ENCODE results near the gene PPARD.

PPARD gene

GRCh38 chr6:35356391-35356790 is 14.0 kb downstream of the PPARD start:
- DNase-seq, result no peak

- DNase-seq, result no peak
These were observed 15.3 kb downstream of the PPARD start for GRCh38 chr6:35357677-35358076.

- no peak for DNase-seq
These were observed 15.7 kb downstream of the PPARD start for GRCh38 chr6:35358086-35358485.

DNA sequence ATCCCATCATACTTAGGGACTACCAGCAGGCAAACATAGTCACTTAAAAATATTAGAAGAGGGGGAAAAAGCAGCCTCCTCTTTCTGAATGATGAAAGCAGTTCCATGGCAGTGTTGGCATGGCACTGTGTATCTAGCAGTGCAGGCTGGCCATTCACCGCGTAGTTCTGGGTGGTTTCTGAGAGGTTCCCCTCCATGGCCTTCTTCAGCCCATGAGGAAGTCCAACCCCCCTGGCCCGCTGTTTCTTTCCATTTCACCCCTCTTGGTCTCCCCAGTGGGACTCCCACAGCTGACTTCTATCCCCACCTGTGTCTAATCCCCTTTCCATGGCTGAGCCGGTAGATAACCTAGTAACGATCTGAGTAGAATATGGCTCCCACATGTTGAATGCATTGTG is 17.0 kb downstream of the PPARD start:
- DNase-seq, result no peak

DNA sequence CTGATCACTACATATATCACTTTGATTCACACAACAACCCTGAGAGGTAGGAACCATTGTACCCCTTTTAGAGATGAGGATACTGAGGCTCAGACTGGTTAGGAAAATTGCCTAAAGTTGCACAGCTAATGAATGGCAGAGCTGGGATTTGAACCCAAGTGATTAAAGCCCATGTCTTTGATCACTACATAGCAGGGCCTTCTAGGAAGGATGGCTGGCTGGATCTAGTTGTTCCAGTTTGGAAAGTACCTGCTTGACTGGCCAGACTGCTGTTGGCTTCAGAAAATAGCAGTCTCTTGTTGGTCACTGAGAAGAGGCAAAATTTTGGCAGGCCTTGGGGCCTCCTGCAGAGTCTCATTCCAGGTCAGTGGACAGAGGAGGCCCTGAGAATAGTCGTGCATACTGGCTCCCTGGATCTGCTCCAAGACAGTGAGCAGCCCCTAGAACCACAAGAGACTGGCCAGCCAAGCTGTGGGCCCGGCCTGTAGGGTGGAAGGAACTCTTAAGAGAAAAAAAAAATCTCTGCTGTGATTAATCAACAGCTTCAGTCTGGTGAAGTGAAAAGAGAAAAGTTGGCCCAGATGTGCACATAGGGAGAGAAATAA is 17.5 kb downstream of the PPARD start:
- peak in 10 of 14 donors; percentile 31 to 85 (median 58) for DNase-seq

DNA sequence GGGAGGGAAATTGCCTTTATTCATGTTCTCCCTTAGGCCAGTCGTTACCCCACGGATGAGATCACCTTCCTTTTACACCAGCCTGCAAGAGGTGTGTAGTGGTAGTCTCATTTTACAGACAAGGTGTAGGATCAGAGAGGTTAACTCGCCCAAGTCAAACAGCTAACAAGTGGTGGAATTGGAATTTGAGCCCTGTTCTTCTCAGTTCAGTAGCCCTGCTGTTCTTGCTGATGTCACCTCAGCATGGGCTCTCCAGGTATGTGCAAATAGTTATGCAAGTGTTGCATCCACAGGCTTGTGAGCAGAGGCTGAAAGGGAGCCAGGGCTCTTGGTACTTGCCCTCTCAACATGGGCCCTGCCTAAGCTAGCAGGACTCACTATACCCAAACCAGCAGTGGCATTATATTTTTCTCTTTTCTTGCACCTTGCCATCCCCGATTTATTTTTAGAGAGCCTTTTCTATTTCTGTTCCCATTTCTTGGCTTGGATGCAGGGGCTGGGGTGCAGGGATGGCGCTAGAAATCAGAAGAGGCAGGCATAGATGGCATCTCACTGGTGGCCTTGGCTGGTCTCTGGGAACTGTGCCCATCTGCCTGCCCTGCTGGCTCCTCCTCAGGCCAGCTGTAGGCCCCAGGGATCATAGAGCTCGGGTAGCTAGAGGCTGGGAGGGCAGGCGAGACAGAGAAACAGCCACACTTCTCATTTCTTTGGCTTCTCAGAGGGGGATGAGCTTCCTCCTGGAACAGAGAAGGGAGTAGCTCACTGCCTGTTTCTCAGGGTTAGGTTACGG is 18.2 kb downstream of the PPARD start:
- DNase-seq, result peak in 11 of 14 donors; percentile 32 to 67 (median 44)

- no peak for DNase-seq
These were observed 19.8 kb downstream of the PPARD start for GRCh38 chr6:35362200-35362599.

DNA sequence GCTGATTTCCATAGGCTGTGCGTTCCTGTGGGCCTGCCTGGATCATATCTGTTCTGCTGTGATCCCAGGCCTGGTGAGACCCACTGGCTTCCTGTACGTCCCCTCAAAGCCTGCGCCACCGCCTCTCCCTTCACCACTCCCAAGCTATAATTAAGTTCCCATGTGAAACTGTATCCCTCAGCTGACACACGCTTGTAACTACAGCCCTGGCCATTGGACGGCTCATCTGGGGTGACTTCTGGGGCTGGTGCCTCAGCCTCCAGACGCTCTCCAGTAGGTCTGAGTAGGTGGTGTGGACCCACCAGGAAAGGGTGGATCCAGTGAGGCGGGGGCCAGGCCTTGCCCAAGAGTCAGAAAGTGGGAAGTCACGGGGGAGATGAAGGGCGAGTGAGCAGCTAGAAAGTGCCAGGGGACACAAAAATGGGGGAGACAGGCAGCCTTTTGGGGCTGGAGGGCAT is 21.0 kb downstream of the PPARD start:
- peak in 2 of 14 donors; percentile 6 to 47 for DNase-seq

DNA sequence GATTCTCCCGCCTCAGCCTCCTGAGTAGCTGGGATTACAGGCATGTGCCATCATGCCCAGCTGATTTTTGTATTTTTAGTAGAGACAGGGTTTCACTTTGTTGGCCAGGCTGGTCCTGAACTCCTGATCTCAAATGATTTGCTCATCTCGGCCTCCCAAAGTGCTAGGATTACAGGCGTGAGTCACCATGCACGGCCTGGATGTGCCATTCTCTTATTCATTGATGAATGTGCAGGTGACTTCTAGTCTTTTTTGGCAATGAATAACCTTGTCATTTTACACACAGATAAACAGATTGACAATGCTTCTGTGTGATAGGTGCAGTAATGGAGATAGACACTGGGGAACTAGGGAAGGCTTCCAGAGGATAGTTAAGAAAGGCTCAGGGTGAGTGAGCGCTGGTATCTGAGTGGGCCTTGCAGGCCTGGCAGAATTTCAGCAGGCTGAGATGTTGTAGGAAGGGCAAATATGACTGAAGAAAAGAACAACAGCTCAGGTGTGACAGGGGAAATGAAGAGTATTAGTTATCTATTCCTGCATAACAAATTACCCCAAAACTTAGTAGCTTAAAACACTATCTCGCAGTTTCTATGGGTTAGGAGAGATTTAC is 23.3 kb downstream of the PPARD start:
- DNase-seq, result no peak

- DNase-seq, result no peak
These were observed 23.8 kb downstream of the PPARD start for GRCh38 chr6:35366204-35366596.

GRCh38 chr6:35367646-35368037 is 25.3 kb downstream of the PPARD start:
- no peak for DNase-seq

- no peak for DNase-seq
These were observed 25.9 kb downstream of the PPARD start for GRCh38 chr6:35368038-35368887.

DNA sequence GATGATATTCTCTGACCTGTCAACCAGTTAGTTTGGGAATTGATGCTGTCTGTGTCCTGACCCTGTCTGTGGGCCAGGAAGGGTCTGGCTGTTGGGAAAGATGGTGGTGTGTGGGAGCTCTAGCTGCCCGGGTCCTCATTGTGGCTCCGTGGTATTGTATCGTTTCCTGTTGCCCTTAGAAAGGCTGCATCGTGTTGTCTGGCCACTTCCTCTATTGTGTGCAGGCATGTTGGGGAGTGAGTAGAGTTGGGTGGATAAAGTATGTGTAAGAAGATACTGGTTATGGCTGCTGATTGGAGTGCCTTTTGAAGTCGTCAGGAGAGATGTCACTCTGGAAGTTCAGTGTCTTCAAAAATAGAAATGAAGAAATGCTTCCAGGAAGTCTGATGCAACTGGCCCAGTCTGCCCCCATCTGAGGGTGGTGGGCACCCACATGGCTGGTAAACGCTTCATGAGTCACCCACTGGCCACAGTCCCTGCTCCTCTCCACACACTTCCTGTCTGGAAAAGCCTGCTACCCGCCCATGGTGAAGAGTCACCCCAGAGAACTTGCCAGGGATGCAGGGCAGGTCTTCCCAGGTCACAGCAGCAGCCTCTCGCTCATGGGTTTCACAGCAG is 27.9 kb downstream of the PPARD start:
- DNase-seq, result peak in 9 of 14 donors; percentile 28 to 84 (median 53)

DNA sequence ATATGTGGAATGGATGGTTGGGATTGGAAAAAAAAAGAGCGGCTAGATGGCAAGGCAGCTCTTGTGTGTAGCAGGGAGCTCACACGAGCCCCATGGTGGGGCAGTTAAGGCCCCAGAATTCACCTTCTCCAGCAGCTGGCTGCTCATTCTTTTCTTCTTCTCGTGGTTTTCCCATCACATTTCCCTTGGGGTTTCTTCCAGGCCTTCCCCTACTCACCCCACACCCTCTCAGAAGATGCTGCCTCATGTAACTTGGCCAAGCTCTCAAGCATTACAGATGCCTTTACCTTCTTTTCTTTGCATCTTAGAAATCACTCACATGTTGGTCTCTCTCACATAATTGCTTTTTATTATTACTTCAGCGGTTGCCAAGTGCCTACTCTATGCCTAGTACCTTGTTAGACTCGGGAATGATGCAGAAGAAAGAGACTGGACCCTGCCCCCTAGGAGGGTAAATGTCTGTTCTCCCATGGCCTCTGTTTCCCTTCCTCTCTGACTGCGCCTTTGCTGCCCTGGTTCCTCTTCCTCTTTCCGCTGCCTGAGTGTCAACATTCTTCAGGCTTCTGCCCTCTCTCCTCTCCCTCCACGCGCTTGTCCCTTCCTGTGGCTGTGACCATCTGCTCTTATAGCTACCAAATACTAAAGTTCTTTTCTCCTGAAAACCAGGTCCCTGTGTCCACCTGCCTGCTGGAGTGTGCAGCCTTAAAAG is 28.6 kb downstream of the PPARD start:
- peak in 8 of 14 donors; percentile 25 to 55 (median 35) for DNase-seq

DNA sequence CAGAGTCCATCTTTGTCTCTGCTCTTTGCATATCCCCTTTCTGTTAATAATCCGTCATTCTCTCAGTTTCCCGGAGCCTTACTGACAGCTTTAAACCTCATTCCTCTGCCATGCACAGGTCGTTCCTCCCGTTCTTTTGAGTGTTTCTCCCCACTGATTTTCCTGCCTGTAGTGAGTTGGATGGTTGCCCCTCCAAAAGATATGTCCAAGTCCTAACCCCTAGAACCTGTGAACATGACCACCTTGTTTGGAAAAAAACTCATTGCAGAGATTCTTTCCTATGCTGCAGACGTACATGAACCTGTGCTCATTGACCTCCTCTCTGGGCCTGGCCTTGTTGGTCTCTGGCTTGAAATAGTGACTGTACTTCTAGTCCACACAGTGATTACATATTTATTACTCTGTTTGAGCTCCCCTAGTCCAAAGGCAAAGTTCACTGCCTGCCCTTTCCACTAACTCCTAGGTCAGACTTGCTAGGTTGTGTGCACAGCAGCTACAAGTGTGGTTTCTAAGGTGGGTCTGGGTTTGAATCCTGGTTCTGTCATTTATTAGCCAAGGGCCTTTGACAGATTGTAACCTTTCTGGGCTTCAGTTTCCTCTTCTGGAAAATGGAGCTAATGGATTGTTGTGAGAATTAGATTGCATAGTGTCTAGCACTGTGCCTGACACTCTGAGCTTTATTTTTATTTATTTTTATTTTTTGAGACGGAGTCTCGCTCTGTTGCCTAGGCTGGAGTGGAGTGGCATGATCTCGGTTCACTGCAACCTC is 29.3 kb downstream of the PPARD start:
- DNase-seq, result peak in 1 of 14 donors; percentile 40

DNA sequence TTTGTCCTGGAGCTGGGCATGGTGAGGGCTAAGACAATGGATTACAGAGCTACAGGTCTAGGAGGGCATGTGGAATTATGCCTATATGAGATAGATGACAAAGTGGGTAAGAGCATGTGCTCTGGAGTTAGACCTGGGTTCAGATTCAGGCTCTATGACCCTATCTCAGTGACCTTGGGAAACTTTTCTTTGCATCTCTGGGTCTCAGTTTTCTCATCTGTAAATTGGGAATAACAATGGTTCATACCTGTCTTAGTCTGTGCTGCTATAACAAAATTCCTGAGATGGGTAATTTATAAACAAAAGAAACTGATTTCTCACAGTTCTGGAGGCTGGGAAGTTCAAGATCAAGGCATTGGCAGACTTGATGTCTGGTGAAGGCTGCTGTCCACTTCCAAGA is 30.3 kb downstream of the PPARD start:
- DNase-seq, result no peak

DNA sequence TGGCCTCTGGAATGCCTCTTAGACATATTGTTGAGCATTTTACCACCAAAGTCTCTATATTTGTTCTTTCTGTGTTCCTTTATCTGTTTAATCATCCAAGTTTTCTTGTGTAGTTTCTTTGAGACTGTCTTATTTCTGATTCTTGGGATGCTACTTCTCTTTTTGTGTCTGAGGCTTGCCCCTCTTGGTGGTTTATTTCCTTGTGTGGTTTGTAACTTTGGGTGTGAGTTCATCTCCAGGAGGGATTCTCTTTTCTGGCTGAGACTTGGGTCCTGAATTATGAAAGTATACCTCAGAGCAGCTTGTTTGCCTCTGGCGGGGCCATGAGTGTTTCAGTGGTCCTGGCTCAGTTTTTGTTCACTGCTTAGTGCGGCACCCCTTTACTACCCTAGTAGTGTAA is 33.9 kb downstream of the PPARD start:
- DNase-seq, result no peak

DNA sequence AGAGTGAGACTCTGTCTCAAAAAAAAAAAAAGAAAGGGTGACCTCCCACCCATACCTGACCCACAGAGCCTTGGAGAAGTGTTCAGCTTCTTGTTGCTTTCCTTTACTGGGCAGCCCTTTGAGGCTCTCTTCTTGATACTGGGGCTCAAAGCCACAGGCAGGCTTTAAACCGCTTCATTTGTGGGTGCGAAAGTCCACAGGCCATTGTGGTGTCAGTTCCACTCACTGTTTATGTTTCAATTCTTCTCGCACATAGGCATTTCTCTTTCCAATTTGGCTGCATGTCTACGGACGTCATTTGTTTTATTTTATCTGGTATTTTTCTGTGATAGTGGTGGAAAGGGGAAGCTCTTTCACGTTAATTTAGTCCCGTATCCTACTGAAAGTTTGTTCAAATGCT is 34.6 kb downstream of the PPARD start:
- no peak for DNase-seq

- DNase-seq, result no peak
These were observed 35.9 kb downstream of the PPARD start for GRCh38 chr6:35378261-35378660.

GRCh38 chr6:35381132-35381531 is 38.8 kb downstream of the PPARD start:
- no peak for DNase-seq

DNA sequence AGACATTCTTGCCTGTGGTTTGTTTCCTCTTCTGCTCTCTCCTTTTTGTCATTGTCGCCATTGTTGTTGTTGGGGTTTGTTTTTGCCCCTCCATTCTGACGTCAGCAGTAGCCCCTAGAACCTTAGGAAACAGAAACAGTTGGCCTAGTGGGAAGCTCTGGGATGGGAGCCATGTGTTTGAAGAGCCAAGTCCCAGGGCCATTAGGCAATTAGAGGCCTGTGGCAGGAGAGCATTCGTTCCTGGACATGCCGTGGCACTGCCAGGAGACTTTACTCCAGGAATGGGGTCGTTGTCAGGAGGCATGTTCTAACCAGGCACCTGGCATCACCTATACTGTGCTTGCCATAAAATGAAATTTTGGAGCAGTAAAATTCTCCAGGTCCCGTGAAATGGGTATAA is 39.7 kb downstream of the PPARD start:
- DNase-seq, result peak in 3 of 14 donors; percentile 22 to 53 (median 24)

Data from C1 segment of cervical spinal cord (tissue), 14 donors.